HEK293 (cell line): Measurements from ENCODE around the gene KREMEN1.

Source experiments
- CTCF ChIA-PET: fragments of 350-600 bp; formaldehyde crosslinking; extraction: SDS; loops from one replicate; lab custom pipeline; 2021; ENCODE audit warnings: antibody characterized with exemption; lab: Yijun Ruan, JAX
- POLR2A ChIA-PET: fragments of 300-600 bp; formaldehyde crosslinking; extraction: SDS; loops from one replicate; lab custom pipeline; 2020; ENCODE audit warnings: antibody characterized with exemption, inconsistent platforms; lab: Yijun Ruan, JAX
- H3K27ac ChIP-seq: fragments of 200-500 bp; sonication (Bioruptor generic); 2 replicates; pipeline ENCODE4 v1.5.1; 2014; ENCODE audit warnings: low read depth, low read length, control low read depth, inconsistent platforms; ENCODE audit errors: extremely low read depth
- H3K36me3 ChIP-seq, 2 experiments: fragments of 200-500 bp in 1 of 2; sonication (Bioruptor generic) in 1 of 2; 1 replicate in 1 of 2; 2 replicates in 1 of 2; pipeline ENCODE4 v1.5.1; 2014 to 2017; ENCODE audit warnings: inconsistent platforms in 2 of 2, low read length in 2 of 2; ENCODE audit not compliant: control insufficient read depth in 2 of 2, insufficient read depth in 1 of 2
- H3K4me1 ChIP-seq: fragments of 200-500 bp; sonication (Bioruptor generic); 2 replicates; pipeline ENCODE4 v1.5.1; 2014; ENCODE audit warnings: mild to moderate bottlenecking, low read length, inconsistent platforms; ENCODE audit not compliant: control insufficient read depth, insufficient read depth
- H3K4me3 ChIP-seq: 2 replicates; pipeline ENCODE4 v1.5.1; 2011; ENCODE audit warnings: low read depth, mild to moderate bottlenecking, control low read depth, low read length, moderate library complexity
- H3K9me3 ChIP-seq: fragments of 200-500 bp; sonication (Bioruptor generic); 2 replicates; pipeline ENCODE4 v1.5.1; 2014; ENCODE audit warnings: low read depth, low read length, inconsistent platforms; ENCODE audit not compliant: control insufficient read depth, insufficient read depth
- ATF2 ChIP-seq: fragments of 450-650 bp; formaldehyde crosslinking; IDR thresholded peaks from 2 replicates; pipeline ENCODE4 v1.5.1; 2016; ENCODE audit warnings: missing biosample characterization, missing genetic modification characterization, low read depth
- OSR2 ChIP-seq: fragments of 450-650 bp; formaldehyde crosslinking; IDR thresholded peaks from 2 replicates; pipeline ENCODE4 v1.5.1; 2016; ENCODE audit warnings: missing biosample characterization, missing genetic modification characterization
- SP2 ChIP-seq: fragments of 450-650 bp; formaldehyde crosslinking; IDR thresholded peaks from 2 replicates; pipeline ENCODE4 v1.5.1; 2016; ENCODE audit warnings: missing biosample characterization, missing genetic modification characterization
- SP3 ChIP-seq: fragments of 450-650 bp; formaldehyde crosslinking; IDR thresholded peaks from 2 replicates; pipeline ENCODE4 v1.5.1; 2016; ENCODE audit warnings: missing biosample characterization, missing genetic modification characterization
- ZFHX2 ChIP-seq: fragments of 450-650 bp; formaldehyde crosslinking; conservative IDR thresholded peaks from 2 replicates; pipeline ENCODE4 v1.5.1; 2016; ENCODE audit warnings: missing biosample characterization, missing genetic modification characterization
- ZNF146 ChIP-seq: fragments of 450-650 bp; formaldehyde crosslinking; IDR thresholded peaks from 2 replicates; pipeline ENCODE4 v1.5.1; 2016; ENCODE audit warnings: missing biosample characterization, missing genetic modification characterization
- ZNF148 ChIP-seq: fragments of 450-650 bp; formaldehyde crosslinking; IDR thresholded peaks from 2 replicates; pipeline ENCODE4 v1.5.0; 2017; ENCODE audit warnings: missing biosample characterization, missing genetic modification characterization, borderline replicate concordance
- ZNF169 ChIP-seq: fragments of 450-650 bp; formaldehyde crosslinking; IDR thresholded peaks from 2 replicates; pipeline ENCODE4 v1.5.1; 2016; ENCODE audit warnings: missing biosample characterization, missing genetic modification characterization
- ZNF175 ChIP-seq: fragments of 450-650 bp; formaldehyde crosslinking; IDR thresholded peaks from 2 replicates; pipeline ENCODE4 v1.5.1; 2016; ENCODE audit warnings: missing biosample characterization, missing genetic modification characterization
- ZNF23 ChIP-seq: fragments of 450-650 bp; formaldehyde crosslinking; IDR thresholded peaks from 2 replicates; pipeline ENCODE4 v1.5.1; 2016; ENCODE audit warnings: missing biosample characterization, missing genetic modification characterization, borderline replicate concordance
- ZNF266 ChIP-seq: fragments of 450-650 bp; formaldehyde crosslinking; IDR thresholded peaks from 2 replicates; pipeline ENCODE4 v1.5.1; 2016; ENCODE audit warnings: missing biosample characterization, missing genetic modification characterization, low read depth
- ZNF473 ChIP-seq: fragments of 450-650 bp; formaldehyde crosslinking; IDR thresholded peaks from 2 replicates; pipeline ENCODE4 v1.5.1; 2017; ENCODE audit warnings: missing biosample characterization, missing genetic modification characterization
- ZNF510 ChIP-seq: fragments of 450-650 bp; formaldehyde crosslinking; IDR thresholded peaks from 2 replicates; pipeline ENCODE4 v1.5.1; 2018; ENCODE audit warnings: mild to moderate bottlenecking, missing genetic modification characterization, missing biosample characterization; ENCODE audit not compliant: insufficient replicate concordance
- ZNF518A ChIP-seq: fragments of 450-650 bp; formaldehyde crosslinking; conservative IDR thresholded peaks from 2 replicates; pipeline ENCODE4 v1.5.1; 2016; ENCODE audit warnings: low read depth, missing biosample characterization, missing genetic modification characterization
- ZNF596 ChIP-seq: fragments of 450-650 bp; IDR thresholded peaks from 2 replicates; pipeline ENCODE4 v1.5.0; 2018; ENCODE audit warnings: missing biosample characterization, mild to moderate bottlenecking, missing genetic modification characterization, moderate library complexity
- ZNF785 ChIP-seq: fragments of 450-650 bp; formaldehyde crosslinking; IDR thresholded peaks from 2 replicates; pipeline ENCODE4 v1.5.1; 2016; ENCODE audit warnings: missing biosample characterization, missing genetic modification characterization
- ZNF830 ChIP-seq: fragments of 450-650 bp; IDR thresholded peaks from 2 replicates; pipeline ENCODE4 v1.5.0; 2018; ENCODE audit warnings: missing biosample characterization, missing genetic modification characterization, low read depth, mild to moderate bottlenecking, moderate library complexity
- ZSCAN16 ChIP-seq: fragments of 450-650 bp; formaldehyde crosslinking; IDR thresholded peaks from 2 replicates; pipeline ENCODE4 v1.5.1; 2016; ENCODE audit warnings: missing biosample characterization, missing genetic modification characterization
- TF ChIP-seq, protein P1 (sequence below): fragments of 450-650 bp; formaldehyde crosslinking; IDR thresholded peaks from 2 replicates; pipeline ENCODE4 v1.5.1; 2016; ENCODE audit warnings: missing biosample characterization, missing genetic modification characterization

The KREMEN1 gene

DNA sequence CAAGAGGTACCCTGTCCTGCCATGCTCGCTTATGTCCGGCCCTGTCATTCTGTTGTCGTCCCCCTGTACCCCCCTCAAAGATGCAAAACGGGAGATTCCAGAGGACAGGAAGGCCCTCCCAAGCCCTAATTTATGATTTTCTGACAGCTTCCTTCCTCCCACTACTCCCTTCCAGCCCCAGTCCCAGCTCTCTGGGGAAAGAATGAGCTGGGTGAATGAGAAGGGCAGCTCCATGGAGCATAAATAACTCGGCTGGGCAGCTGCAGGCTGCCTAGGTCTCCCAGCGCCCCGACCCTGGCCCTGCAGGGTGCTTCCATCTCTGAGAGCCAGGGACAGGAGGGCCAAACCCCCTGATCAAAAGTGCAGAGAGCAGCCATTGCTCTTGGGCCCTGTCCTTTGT lies 128.9 kb downstream of the KREMEN1 start:
- Histone ChIP-seq H3K36me3 (no peaks in the 10 kb centered on the region), H3K27ac (no peak overlapping the region), H3K4me1 (no peaks in the 10 kb centered on the region), H3K4me3 (no peak overlapping the region), H3K9me3 (no peaks in the 10 kb centered on the region)
- ChIA-PET CTCF (interaction anchor here (0.6 to 1.4 kb wide), 5 partner anchors 8 to 168 kb away, joined by 3 to 4 read pairs (median 3); no protein-coding TSS in a partner anchor), POLR2A (no interaction called here)
- TF ChIP-seq ZFHX2 (tag by site-specific recombination) (no peak), ZNF148 (tag by site-specific recombination) (no peak), OSR2 (tag by site-specific recombination) (no peak), ZNF785 (tag by site-specific recombination) (no peak), SP3 (no peak), ZNF830 (tag by site-specific recombination) (no peak), ZNF473 (tag by site-specific recombination) (no peak), ZNF169 (tag by site-specific recombination) (no peak), ZNF266 (tag by site-specific recombination) (no peak), ATF2 (tag by site-specific recombination) (no peak), ZNF596 (no peak), ZNF175 (tag by site-specific recombination) (no peak), ZNF23 (no peak), SP2 (no peak), ZNF518A (tag by site-specific recombination) (no peak), ZSCAN16 (tag by site-specific recombination) (no peak), ZNF510 (tag by site-specific recombination) (no peak), ZNF146 (no peak)
- TF ChIP-seq, protein P1, sequence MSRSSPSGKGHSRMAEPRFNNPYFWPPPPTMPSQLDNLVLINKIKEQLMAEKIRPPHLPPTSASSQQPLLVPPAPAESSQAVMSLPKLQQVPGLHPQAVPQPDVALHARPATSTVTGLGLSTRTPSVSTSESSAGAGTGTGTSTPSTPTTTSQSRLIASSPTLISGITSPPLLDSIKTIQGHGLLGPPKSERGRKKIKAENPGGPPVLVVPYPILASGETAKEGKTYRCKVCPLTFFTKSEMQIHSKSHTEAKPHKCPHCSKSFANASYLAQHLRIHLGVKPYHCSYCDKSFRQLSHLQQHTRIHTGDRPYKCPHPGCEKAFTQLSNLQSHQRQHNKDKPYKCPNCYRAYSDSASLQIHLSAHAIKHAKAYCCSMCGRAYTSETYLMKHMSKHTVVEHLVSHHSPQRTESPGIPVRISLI (tag by site-specific recombination) = no peak
